ENCODE measurements around the gene RGS3. TPM values are rescaled to one million over a fixed set of nuclear protein-coding genes. Genes with fewer than 3 reads are reported as not detected.
A peak's percentile ranks its signal among the peaks of the same experiment; 100 is the strongest.

The RGS3 gene
- polyA plus RNA-seq, 1 of the 3 experiments (the other 2 are of a cell fraction) = 50.6 TPM

DNA sequence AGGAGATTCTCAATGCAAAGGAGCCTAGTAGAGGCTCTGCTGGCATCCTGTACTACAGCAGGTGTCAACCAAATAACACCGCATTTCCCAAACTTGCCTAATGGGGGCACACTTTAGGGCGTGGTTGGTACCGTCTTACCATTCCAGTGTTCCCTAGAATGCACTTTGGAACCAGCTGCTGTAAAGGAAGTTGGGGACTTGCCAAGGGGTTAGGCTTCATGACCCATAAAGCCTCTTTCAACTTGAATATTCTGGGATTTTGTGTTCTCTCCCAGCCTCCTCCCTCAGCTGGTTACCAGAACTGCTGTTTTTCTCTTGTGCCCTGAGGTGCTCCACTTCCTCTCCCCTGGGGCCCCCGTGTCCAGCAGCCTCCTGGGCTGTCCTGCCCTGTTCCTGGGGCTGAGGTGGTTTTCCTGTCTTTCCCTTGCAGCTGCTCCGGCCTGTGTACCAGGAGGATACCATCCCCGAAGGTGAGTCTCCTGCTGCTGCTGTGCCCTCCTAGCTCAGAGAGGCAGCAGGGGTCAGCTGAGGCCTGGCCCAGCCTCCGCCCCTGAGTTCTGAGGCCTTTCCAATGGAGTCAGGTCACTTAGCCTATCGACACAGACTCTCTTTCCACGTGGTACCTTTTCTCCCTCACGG, 44.7 kb downstream of the RGS3 start:
- Histone ChIP-seq H3K27ac (ENCODE audit: low read depth in 2 of 2, low read length in 1 of 2) (no peak overlapping the region), H3K4me2 (no peak overlapping the region), H2AFZ (ENCODE audit: low read depth) (no peak overlapping the region), H3K27me3 (ENCODE audit: insufficient read depth) (no peaks in the 10 kb centered on the region), H3K9ac (no peak overlapping the region), H3K4me1 (ENCODE audit: control insufficient read depth in 1 of 2, insufficient read depth in 2 of 2, low read depth in 1 of 2, low read length in 1 of 2) (peaks cover 0 to 25% of the 10 kb centered on the region in 2 experiments; a peak in 1 of 4 replicates), H3K4me3 (ENCODE audit: low read depth in 2 of 2, low read length in 1 of 2) (no peak overlapping the region), H3K9me3 (no peaks in the 10 kb centered on the region), H3K79me2 (ENCODE audit: insufficient read depth) (no peaks in the 10 kb centered on the region), H3K36me3 (replicated peaks in 1 of 2; ENCODE audit: control insufficient read depth in 1 of 2, insufficient read depth in 2 of 2, low read length in 1 of 2) (no peaks in the 10 kb centered on the region), H3F3A (replicated peaks; ENCODE audit: insufficient read depth) (no peaks in the 10 kb centered on the region), H4K20me1 (ENCODE audit: insufficient read depth) (no peaks in the 10 kb centered on the region), H3K9me2 (no peaks in the 10 kb centered on the region)
- ChIA-PET CTCF (interaction anchor here (1.0 to 2.1 kb wide), 4 partner anchors 9 to 80 kb away, joined by 3 to 8 read pairs (median 6); no protein-coding TSS in a partner anchor), POLR2A (no interaction called here)
- 80% methylated on average over 10 of the region's 10 CpGs for WGBS (ENCODE audit: low lambda C conversion rate)
- TF ChIP-seq USF1 (IDR thresholded peaks at IDR 0.05; ENCODE audit: borderline replicate concordance, low read depth) = no peak
- TF ChIP-seq MXI1 (IDR thresholded peaks at IDR 0.05; ENCODE audit: low read depth, low read length) = no peak
- TF ChIP-seq RCOR1 (IDR thresholded peaks at IDR 0.05; ENCODE audit: low read length) = no peak
- TF ChIP-seq, protein P1, sequence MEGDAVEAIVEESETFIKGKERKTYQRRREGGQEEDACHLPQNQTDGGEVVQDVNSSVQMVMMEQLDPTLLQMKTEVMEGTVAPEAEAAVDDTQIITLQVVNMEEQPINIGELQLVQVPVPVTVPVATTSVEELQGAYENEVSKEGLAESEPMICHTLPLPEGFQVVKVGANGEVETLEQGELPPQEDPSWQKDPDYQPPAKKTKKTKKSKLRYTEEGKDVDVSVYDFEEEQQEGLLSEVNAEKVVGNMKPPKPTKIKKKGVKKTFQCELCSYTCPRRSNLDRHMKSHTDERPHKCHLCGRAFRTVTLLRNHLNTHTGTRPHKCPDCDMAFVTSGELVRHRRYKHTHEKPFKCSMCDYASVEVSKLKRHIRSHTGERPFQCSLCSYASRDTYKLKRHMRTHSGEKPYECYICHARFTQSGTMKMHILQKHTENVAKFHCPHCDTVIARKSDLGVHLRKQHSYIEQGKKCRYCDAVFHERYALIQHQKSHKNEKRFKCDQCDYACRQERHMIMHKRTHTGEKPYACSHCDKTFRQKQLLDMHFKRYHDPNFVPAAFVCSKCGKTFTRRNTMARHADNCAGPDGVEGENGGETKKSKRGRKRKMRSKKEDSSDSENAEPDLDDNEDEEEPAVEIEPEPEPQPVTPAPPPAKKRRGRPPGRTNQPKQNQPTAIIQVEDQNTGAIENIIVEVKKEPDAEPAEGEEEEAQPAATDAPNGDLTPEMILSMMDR (IDR thresholded peaks at IDR 0.05) = peak; percentile 17; the same call in 1 of the 2 replicates
- TF ChIP-seq RAD21 (IDR thresholded peaks at IDR 0.05; ENCODE audit: low read length) = no peak
- DNase-seq = no peak

GRCh38 chr9:113509463-113509862, 45.9 kb downstream of the RGS3 start:
- Histone ChIP-seq H3K27ac (ENCODE audit: low read depth in 2 of 2, low read length in 1 of 2) (no peak overlapping the region), H3K9me2 (no peaks in the 10 kb centered on the region), H3K9me3 (no peaks in the 10 kb centered on the region), H3K27me3 (ENCODE audit: insufficient read depth) (no peaks in the 10 kb centered on the region), H3F3A (replicated peaks; ENCODE audit: insufficient read depth) (no peaks in the 10 kb centered on the region), H3K4me2 (no peak overlapping the region), H3K36me3 (replicated peaks in 1 of 2; ENCODE audit: control insufficient read depth in 1 of 2, insufficient read depth in 2 of 2, low read length in 1 of 2) (no peaks in the 10 kb centered on the region), H3K79me2 (ENCODE audit: insufficient read depth) (no peaks in the 10 kb centered on the region), H4K20me1 (ENCODE audit: insufficient read depth) (no peaks in the 10 kb centered on the region), H3K4me1 (ENCODE audit: control insufficient read depth in 1 of 2, insufficient read depth in 2 of 2, low read depth in 1 of 2, low read length in 1 of 2) (peaks cover 0 to 22% of the 10 kb centered on the region in 2 experiments; a peak in 1 of 4 replicates), H3K4me3 (ENCODE audit: low read depth in 2 of 2, low read length in 1 of 2) (no peak overlapping the region), H3K9ac (no peak overlapping the region), H2AFZ (ENCODE audit: low read depth) (no peak overlapping the region)
- no peak for TF ChIP-seq USF1 (IDR thresholded peaks at IDR 0.05; ENCODE audit: borderline replicate concordance, low read depth)
- 96% methylated on average over 7 of the region's 7 CpGs for WGBS (ENCODE audit: low lambda C conversion rate)
- DNase-seq = no peak
- POLR2A ChIA-PET = no interaction called here
- CTCF ChIA-PET = no interaction called here

GRCh38 chr9:113511047-113511521, 47.6 kb downstream of the RGS3 start:
- Histone ChIP-seq H3K79me2 (ENCODE audit: insufficient read depth) (no peaks in the 10 kb centered on the region), H3F3A (replicated peaks; ENCODE audit: insufficient read depth) (no peaks in the 10 kb centered on the region), H3K9me3 (no peaks in the 10 kb centered on the region), H3K4me3 (ENCODE audit: low read depth in 2 of 2, low read length in 1 of 2) (no peak overlapping the region), H3K9ac (no peak overlapping the region), H3K27ac (ENCODE audit: low read depth in 2 of 2, low read length in 1 of 2) (peak overlapping the region in 1 of 2 experiments; percentile 67; a peak in 2 of 4 replicates), H3K27me3 (ENCODE audit: insufficient read depth) (no peaks in the 10 kb centered on the region), H2AFZ (ENCODE audit: low read depth) (no peak overlapping the region), H4K20me1 (ENCODE audit: insufficient read depth) (no peaks in the 10 kb centered on the region), H3K4me2 (no peak overlapping the region), H3K9me2 (no peaks in the 10 kb centered on the region), H3K36me3 (replicated peaks in 1 of 2; ENCODE audit: control insufficient read depth in 1 of 2, insufficient read depth in 2 of 2, low read length in 1 of 2) (no peaks in the 10 kb centered on the region), H3K4me1 (ENCODE audit: control insufficient read depth in 1 of 2, insufficient read depth in 2 of 2, low read depth in 1 of 2, low read length in 1 of 2) (peaks cover 0 to 22% of the 10 kb centered on the region in 2 experiments; a peak in 1 of 4 replicates)
- WGBS (ENCODE audit: low lambda C conversion rate) = 54% methylated on average over 6 of the region's 6 CpGs
- peak; percentile 73 for DNase-seq
- ChIA-PET POLR2A (no interaction called here), CTCF (no interaction called here)
- TF ChIP-seq GABPA (IDR thresholded peaks at IDR 0.05; ENCODE audit: low read depth) (no peak), EP300 (IDR thresholded peaks at IDR 0.05; ENCODE audit: borderline replicate concordance in 1 of 2, low read depth in 1 of 2, low read length in 1 of 2) (peak in 1 of 2 experiments; percentile 48; a peak in 2 of 4 replicates)
